ENCODE measurements around the gene SVEP1.
A peak's percentile ranks its signal among the peaks of the same experiment; 100 is the strongest.

The SVEP1 gene

GRCh38 chr9:110591526-110591925 lies 12.0 kb upstream of the SVEP1 start:
- DNase-seq (ENCODE audit: extremely low read depth, low read depth): no peak
- TF ChIP-seq CTCF (IDR thresholded peaks at IDR 0.05; ENCODE audit: low read depth, low read length): no peak

DNA sequence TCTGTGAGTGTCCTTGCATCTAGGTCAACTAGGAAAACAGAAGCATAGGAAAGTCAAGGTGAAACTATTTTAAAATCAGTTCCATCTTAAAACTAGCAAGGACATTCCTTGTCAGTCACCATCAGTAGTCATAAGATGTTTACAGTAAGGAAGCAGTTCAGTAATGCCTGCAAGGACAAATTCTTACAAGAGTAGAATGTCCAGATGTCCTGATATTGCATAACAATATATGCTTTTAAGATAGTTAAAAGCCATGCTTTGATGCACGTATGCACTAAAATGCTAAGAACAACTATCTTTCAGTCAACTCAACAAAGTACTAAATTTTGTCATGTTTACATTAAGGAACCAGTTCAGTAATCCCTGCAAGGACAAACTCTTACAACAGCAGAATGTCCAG lies 11.3 kb upstream of the SVEP1 start:
- DNase-seq (ENCODE audit: extremely low read depth, low read depth): no peak

GRCh38 chr9:110588296-110588695 lies 8.8 kb upstream of the SVEP1 start:
- TF ChIP-seq CTCF (IDR thresholded peaks at IDR 0.05; ENCODE audit: low read depth, low read length): no peak
- no peak for DNase-seq (ENCODE audit: extremely low read depth, low read depth)

More for the DNA sequence above, 11.3 kb upstream of the SVEP1 start:
- TF ChIP-seq CTCF (IDR thresholded peaks at IDR 0.05; ENCODE audit: low read depth, low read length): no peak

DNA sequence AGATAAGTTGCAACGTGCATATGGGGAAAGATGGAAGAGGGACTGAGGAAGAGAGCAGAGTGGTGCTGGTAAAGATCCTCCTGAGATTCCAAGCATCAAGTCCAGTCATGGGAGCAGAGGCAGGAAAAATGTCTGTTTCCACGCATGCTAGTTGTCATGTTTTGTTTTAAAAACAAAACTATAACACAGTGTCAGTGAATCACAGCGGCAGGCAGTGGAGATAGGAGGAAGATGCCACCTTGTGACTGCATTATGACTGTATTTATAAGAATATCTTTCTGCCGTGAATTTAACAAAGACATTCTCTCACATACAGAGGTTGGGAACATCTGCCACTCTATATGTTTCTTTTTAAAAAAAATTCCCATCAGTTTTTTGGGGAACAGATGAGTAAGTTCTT lies 3.7 kb upstream of the SVEP1 start:
- peak; percentile 31 for TF ChIP-seq CTCF (IDR thresholded peaks at IDR 0.05; ENCODE audit: low read depth, low read length)
- DNase-seq (ENCODE audit: extremely low read depth, low read depth): no peak

DNA sequence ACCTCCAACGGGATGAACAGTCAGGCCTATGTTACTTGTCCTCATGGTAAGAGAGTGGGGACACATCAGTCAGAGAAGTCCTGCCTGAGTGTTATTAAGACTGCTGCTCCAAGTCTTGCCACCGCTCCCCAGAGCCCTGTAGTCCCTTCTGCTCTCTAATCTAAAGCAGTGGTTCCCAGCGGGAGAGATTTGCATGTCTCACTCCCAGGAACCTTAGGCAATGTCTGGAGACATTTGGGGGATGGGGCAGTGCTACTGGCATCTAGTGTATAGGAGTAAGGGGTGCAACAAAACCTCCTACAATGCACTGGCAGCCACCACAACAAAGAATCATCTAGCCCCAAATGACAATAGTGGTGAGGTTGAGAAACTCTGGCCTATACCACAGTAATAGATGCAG lies 2.6 kb upstream of the SVEP1 start:
- no peak for TF ChIP-seq CTCF (IDR thresholded peaks at IDR 0.05; ENCODE audit: low read depth, low read length)
- DNase-seq (ENCODE audit: extremely low read depth, low read depth): no peak

DNA sequence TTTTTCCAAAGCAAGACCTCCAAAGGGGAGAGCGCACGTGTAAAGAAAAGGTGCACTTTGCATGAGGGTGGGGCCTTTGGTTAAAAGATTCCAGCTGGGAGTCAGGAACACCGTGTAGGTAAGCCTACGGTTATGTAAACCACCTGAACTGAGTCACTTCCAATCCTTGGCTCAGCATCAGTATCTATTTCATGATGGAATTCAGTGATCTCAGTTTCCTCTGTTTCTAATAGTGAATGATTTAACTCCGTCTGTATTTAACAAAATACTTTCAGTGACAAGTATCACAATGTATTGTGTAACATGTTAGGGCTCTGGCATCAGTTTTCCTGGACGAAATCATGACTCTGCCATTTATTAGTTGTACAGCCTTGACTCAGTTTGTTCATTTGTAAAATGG lies 1.3 kb upstream of the SVEP1 start:
- DNase-seq (ENCODE audit: extremely low read depth, low read depth): no peak
- TF ChIP-seq CTCF (IDR thresholded peaks at IDR 0.05; ENCODE audit: low read depth, low read length): no peak

GRCh38 chr9:110579862-110580219 lies 300 bp upstream of the SVEP1 start:
- no peak for TF ChIP-seq CTCF (IDR thresholded peaks at IDR 0.05; ENCODE audit: low read depth, low read length)
- peak; percentile 90 for DNase-seq (ENCODE audit: extremely low read depth, low read depth)
